ENCODE measurements around the gene AAR2. TPM values are rescaled to one million over a fixed set of nuclear protein-coding genes. Genes with fewer than 3 reads are reported as not detected.

The AAR2 gene
- total RNA-seq, 1 experiment from 2014 or later, result 36.9 TPM

- WGBS (ENCODE audit: extremely low coverage, insufficient read length, low lambda C conversion rate), result no CpG with 5 or more reads among the region's 12 CpGs
- H3K36me3 Mint-ChIP-seq (ENCODE audit: insufficient read depth in 1 of 3, low read depth in 3 of 3), result no peaks in the 10 kb centered on the region
- Histone ChIP-seq H4K5ac (ENCODE audit: insufficient read length, low read depth, low read length) (no peak overlapping the region), H3K9ac (ENCODE audit: extremely low read depth, insufficient read length, low read length) (no peak overlapping the region), H2AFZ (ENCODE audit: low read length) (no peak overlapping the region), H2BK12ac (ENCODE audit: insufficient read length, low read depth, low read length) (no peak overlapping the region), H3K4me2 (ENCODE audit: insufficient read depth, insufficient read length, low read length) (no peak overlapping the region), H2BK120ac (ENCODE audit: low read depth, low read length, poor library complexity, severe bottlenecking) (no peak overlapping the region), H3K4ac (ENCODE audit: low read depth, low read length) (no peak overlapping the region), H3K23ac (ENCODE audit: insufficient read length, low read depth, low read length) (no peak overlapping the region), H3K14ac (ENCODE audit: insufficient read depth, low read length) (no peak overlapping the region), H3K9me3 (ENCODE audit: control insufficient read depth, low read depth, low read length) (no peaks in the 10 kb centered on the region), H2BK20ac (ENCODE audit: low read depth, low read length, poor library complexity, severe bottlenecking) (no peak overlapping the region), H3K27ac (ENCODE audit: insufficient read length, low read depth, low read length) (no peak overlapping the region), H2AK5ac (ENCODE audit: insufficient read length, low read length) (no peak overlapping the region), H3K4me1 (ENCODE audit: insufficient read depth, low read length) (no peaks in the 10 kb centered on the region), H4K8ac (replicated peaks; ENCODE audit: insufficient read length, low read depth, low read length) (no peak overlapping the region), H2BK15ac (ENCODE audit: low read depth, low read length) (no peak overlapping the region), H3T11ph (ENCODE audit: low read length) (no peak overlapping the region), H4K91ac (ENCODE audit: insufficient read length, low read depth, low read length) (no peak overlapping the region), H3K79me1 (ENCODE audit: insufficient read depth, low read depth, low read length, poor library complexity, severe bottlenecking) (no peaks in the 10 kb centered on the region), H3K18ac (ENCODE audit: insufficient read length, low read depth, low read length) (no peak overlapping the region), H3K56ac (ENCODE audit: insufficient read length, low read depth, low read length) (no peak overlapping the region), H3K23me2 (ENCODE audit: insufficient read length, low read depth, low read length, poor library complexity, severe bottlenecking) (no peaks in the 10 kb centered on the region), H3K79me2 (ENCODE audit: insufficient read depth, low read length) (no peaks in the 10 kb centered on the region), H3K27me3 (ENCODE audit: insufficient read depth, low read length) (no peaks in the 10 kb centered on the region), H4K20me1 (ENCODE audit: control insufficient read depth, insufficient read depth, insufficient read length) (no peaks in the 10 kb centered on the region), H2BK5ac (ENCODE audit: insufficient read length, low read length) (no peak overlapping the region)
- H3K27ac Mint-ChIP-seq, result peak overlapping the region in 1 of 3 experiments; percentile 83; a peak in 1 of 7 replicates
- no peak overlapping the region; a peak in 1 of 5 replicates for H3K4me3 Mint-ChIP-seq
- DNase-seq, result no peak
- TF ChIP-seq CTCF (conservative IDR thresholded peaks at IDR 0.05), result peak; percentile 48; the same call in 2 of the 3 replicates
- H3K9me3 Mint-ChIP-seq, result no peaks in the 10 kb centered on the region
- peaks cover 8 to 41% of the 10 kb centered on the region in 2 experiments for H3K4me1 Mint-ChIP-seq
- peaks cover 10% of the 10 kb centered on the region for H3K27me3 Mint-ChIP-seq (ENCODE audit: low read depth)
These were observed 37.3 kb downstream of the AAR2 start for GRCh38 chr20:36273414-36274180.

Data from H9 (cell line).